ENCODE results near the gene MCMBP. TPM values are rescaled to one million over a fixed set of nuclear protein-coding genes. Genes with fewer than 3 reads are reported as not detected.

Gene MCMBP, protein sequence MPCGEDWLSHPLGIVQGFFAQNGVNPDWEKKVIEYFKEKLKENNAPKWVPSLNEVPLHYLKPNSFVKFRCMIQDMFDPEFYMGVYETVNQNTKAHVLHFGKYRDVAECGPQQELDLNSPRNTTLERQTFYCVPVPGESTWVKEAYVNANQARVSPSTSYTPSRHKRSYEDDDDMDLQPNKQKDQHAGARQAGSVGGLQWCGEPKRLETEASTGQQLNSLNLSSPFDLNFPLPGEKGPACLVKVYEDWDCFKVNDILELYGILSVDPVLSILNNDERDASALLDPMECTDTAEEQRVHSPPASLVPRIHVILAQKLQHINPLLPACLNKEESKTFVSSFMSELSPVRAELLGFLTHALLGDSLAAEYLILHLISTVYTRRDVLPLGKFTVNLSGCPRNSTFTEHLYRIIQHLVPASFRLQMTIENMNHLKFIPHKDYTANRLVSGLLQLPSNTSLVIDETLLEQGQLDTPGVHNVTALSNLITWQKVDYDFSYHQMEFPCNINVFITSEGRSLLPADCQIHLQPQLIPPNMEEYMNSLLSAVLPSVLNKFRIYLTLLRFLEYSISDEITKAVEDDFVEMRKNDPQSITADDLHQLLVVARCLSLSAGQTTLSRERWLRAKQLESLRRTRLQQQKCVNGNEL
- total RNA-seq (2021) (108 and 110 TPM in 2 replicates), Bru-seq, nascent RNA (percentile 97 among the genes with signal in this experiment), BruChase-seq, experiment 1, labeled RNA remaining after a 2-hour chase (percentile 94 among the genes with signal in this experiment), BruChase-seq, experiment 2, labeled RNA remaining after a 6-hour chase (percentile 92 among the genes with signal in this experiment)
- long read RNA-seq, full-length matches to known transcripts, result 262 of 331 reads
- long read RNA-seq, partial matches to known transcripts, result 28 of 331 reads
- long read RNA-seq, other reads (novel, unspliced or antisense), result 41 of 331 reads

DNA sequence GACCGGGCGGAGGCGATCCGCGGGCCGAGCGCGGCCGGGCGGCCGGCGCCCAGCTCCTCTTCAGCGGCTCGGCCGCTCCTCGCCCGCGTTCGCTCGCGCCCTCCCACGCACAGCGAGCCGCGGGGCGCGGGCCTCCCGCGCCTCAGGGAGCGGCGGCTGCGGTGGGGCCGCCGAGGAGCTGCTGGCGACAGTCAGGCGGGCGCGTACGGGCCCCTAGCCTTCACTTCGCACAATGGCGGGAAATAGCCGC, at the start of gene MCMBP:
Gene MCMBP, minus strand, starts transcription at position 234 of the 250 bp plus-strand sequence. CDS start 259 bp downstream, outside the sequence.
- no peak for DNase-seq (ENCODE audit: low spot score)
- no TSS peak for BruUV-seq (replicated peaks)
- Histone ChIP-seq H3K4me1 (ENCODE audit: insufficient read depth, low read length, poor library complexity, severe bottlenecking) (peaks cover 21% of the 10 kb centered on the region), H3K4me3 (ENCODE audit: low read depth, low read length, poor library complexity, severe bottlenecking) (peak within 1 kb of the TSS; percentile 96), H3K9me3 (ENCODE audit: low read depth, low read length, poor library complexity, severe bottlenecking) (no peaks in the 10 kb centered on the region), H3K27me3 (replicated peaks; ENCODE audit: insufficient read depth, low read depth, low read length, poor library complexity) (no peaks in the 10 kb centered on the region), H3K27ac (ENCODE audit: low read depth, low read length, poor library complexity, severe bottlenecking) (peak within 1 kb of the TSS; percentile 94), H3K36me3 (ENCODE audit: insufficient read depth, low read length, poor library complexity, severe bottlenecking) (no peaks in the 10 kb centered on the region)
- ChIA-PET CTCF (interaction anchor here (0.9 kb wide), 1 partner anchor 122 kb away, joined by 3 read pairs; no protein-coding TSS in a partner anchor), POLR2A (ENCODE audit: low non-redundant PET) (no interaction called here)
- intact Hi-C loops (cut with micrococcal nuclease; ENCODE audit: unreplicated experiment), result loop anchor here (2.0 to 10.0 kb wide), 2 partner anchors 20 to 278 kb away; partner anchors contain the start of genes SEC23IP and TIAL1
- no peak for TF ChIP-seq EZH2 (IDR thresholded peaks at IDR 0.05; ENCODE audit: borderline replicate concordance, low read depth, low read length, poor library complexity, severe bottlenecking)
- TF ChIP-seq, protein P1, sequence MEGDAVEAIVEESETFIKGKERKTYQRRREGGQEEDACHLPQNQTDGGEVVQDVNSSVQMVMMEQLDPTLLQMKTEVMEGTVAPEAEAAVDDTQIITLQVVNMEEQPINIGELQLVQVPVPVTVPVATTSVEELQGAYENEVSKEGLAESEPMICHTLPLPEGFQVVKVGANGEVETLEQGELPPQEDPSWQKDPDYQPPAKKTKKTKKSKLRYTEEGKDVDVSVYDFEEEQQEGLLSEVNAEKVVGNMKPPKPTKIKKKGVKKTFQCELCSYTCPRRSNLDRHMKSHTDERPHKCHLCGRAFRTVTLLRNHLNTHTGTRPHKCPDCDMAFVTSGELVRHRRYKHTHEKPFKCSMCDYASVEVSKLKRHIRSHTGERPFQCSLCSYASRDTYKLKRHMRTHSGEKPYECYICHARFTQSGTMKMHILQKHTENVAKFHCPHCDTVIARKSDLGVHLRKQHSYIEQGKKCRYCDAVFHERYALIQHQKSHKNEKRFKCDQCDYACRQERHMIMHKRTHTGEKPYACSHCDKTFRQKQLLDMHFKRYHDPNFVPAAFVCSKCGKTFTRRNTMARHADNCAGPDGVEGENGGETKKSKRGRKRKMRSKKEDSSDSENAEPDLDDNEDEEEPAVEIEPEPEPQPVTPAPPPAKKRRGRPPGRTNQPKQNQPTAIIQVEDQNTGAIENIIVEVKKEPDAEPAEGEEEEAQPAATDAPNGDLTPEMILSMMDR (conservative IDR thresholded peaks at IDR 0.05; ENCODE audit: low read depth, low read length), result no peak

DNA sequence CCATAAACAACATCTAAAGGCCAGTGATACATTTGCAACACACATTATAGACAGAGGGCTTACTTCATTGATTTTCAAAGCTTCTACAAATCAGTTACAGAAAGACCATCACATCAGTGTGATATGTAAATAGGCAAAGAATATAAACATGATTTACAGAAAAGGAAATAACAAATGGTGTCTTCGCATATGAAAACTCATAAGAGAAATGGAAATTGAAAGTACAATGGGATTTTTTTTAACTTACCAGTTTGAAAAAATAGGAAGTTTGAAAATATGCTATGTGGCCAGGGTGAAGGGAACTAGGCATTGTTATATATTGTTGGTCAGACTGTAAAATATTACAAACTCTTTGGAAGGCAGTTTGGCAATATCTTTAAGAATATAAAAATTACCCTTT, 47.2 kb upstream of the MCMBP start:
- Histone ChIP-seq H3K27me3 (replicated peaks; ENCODE audit: insufficient read depth, low read depth, low read length, poor library complexity) (no peaks in the 10 kb centered on the region), H3K4me1 (ENCODE audit: insufficient read depth, low read length, poor library complexity, severe bottlenecking) (no peaks in the 10 kb centered on the region), H3K9me3 (ENCODE audit: low read depth, low read length, poor library complexity, severe bottlenecking) (no peaks in the 10 kb centered on the region), H3K36me3 (ENCODE audit: insufficient read depth, low read length, poor library complexity, severe bottlenecking) (peaks cover 46% of the 10 kb centered on the region), H3K4me3 (ENCODE audit: low read depth, low read length, poor library complexity, severe bottlenecking) (no peak overlapping the region), H3K27ac (ENCODE audit: low read depth, low read length, poor library complexity, severe bottlenecking) (no peak overlapping the region)
- CTCF ChIA-PET, result no interaction called here
- DNase-seq (ENCODE audit: low spot score), result no peak
- intact Hi-C loops (cut with micrococcal nuclease; ENCODE audit: unreplicated experiment), result loop anchor here (5.0 kb wide), 2 partner anchors 168 to 233 kb away; no protein-coding TSS in a partner anchor
- TF ChIP-seq, protein P1 (conservative IDR thresholded peaks at IDR 0.05; ENCODE audit: low read depth, low read length), result no peak
- TF ChIP-seq EZH2 (IDR thresholded peaks at IDR 0.05; ENCODE audit: borderline replicate concordance, low read depth, low read length, poor library complexity, severe bottlenecking), result no peak
- POLR2A ChIA-PET (ENCODE audit: low non-redundant PET), result no interaction called here
- no TSS peak for BruUV-seq (replicated peaks)

DNA sequence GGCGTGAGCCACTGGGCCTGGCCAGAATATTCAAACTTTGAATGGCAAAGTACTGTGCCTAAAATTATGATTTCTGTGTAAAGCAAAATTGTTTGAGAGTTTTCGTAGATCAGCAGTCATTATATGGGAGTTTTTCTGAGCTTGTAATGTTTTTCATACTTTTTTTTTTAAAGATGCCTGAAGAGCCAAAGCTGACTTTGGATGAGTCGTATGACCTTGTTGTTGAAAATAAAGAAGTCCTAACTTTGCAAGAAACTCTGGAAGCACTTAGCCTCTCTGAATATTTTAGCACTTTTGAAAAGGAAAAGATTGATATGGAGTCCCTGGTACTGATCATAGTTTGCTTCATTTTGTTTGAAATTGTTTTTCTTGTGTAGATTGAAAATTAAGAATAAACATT, 46.6 kb upstream of the MCMBP start:
- Histone ChIP-seq H3K36me3 (ENCODE audit: insufficient read depth, low read length, poor library complexity, severe bottlenecking) (peaks cover 46% of the 10 kb centered on the region), H3K4me3 (ENCODE audit: low read depth, low read length, poor library complexity, severe bottlenecking) (no peak overlapping the region), H3K27me3 (replicated peaks; ENCODE audit: insufficient read depth, low read depth, low read length, poor library complexity) (no peaks in the 10 kb centered on the region), H3K4me1 (ENCODE audit: insufficient read depth, low read length, poor library complexity, severe bottlenecking) (no peaks in the 10 kb centered on the region), H3K9me3 (ENCODE audit: low read depth, low read length, poor library complexity, severe bottlenecking) (no peaks in the 10 kb centered on the region), H3K27ac (ENCODE audit: low read depth, low read length, poor library complexity, severe bottlenecking) (no peak overlapping the region)
- intact Hi-C loops (cut with micrococcal nuclease; ENCODE audit: unreplicated experiment), result loop anchor here (5.0 kb wide), 2 partner anchors 167 to 232 kb away; no protein-coding TSS in a partner anchor
- CTCF ChIA-PET, result no interaction called here
- no TSS peak for BruUV-seq (replicated peaks)
- TF ChIP-seq EZH2 (IDR thresholded peaks at IDR 0.05; ENCODE audit: borderline replicate concordance, low read depth, low read length, poor library complexity, severe bottlenecking), result no peak
- TF ChIP-seq, protein P1 (conservative IDR thresholded peaks at IDR 0.05; ENCODE audit: low read depth, low read length), result no peak
- POLR2A ChIA-PET (ENCODE audit: low non-redundant PET), result no interaction called here
- no peak for DNase-seq (ENCODE audit: low spot score)

All from A673 (cell line).